Peyer's patch (tissue), 4 donors: ENCODE data around the gene XKRX.

Experiments
- POLR2A ChIP-seq, 2 donors: fragments of 450-650 bp; IDR thresholded peaks; one replicate each; pipeline ENCODE4 v1.5.1; 2017; ENCODE audit warnings: antibody characterized with exemption in 2 of 2, mild to moderate bottlenecking in 2 of 2, moderate library complexity in 2 of 2
- TF ChIP-seq, protein P1 (sequence below), 6 experiments: fragments of 450-650 bp in 4 of 6; fragments of 200-600 bp in 2 of 6; sonication (generic) in 1 of 6; IDR thresholded peaks; one replicate each; pipeline ENCODE4 v1.5.1; 2017 to 2019; ENCODE audit warnings: antibody characterized with exemption in 6 of 6, mild to moderate bottlenecking in 3 of 6, moderate library complexity in 1 of 6

- no peak for TF ChIP-seq POLR2A (IDR thresholded peaks at IDR 0.05)
- TF ChIP-seq, protein P1, sequence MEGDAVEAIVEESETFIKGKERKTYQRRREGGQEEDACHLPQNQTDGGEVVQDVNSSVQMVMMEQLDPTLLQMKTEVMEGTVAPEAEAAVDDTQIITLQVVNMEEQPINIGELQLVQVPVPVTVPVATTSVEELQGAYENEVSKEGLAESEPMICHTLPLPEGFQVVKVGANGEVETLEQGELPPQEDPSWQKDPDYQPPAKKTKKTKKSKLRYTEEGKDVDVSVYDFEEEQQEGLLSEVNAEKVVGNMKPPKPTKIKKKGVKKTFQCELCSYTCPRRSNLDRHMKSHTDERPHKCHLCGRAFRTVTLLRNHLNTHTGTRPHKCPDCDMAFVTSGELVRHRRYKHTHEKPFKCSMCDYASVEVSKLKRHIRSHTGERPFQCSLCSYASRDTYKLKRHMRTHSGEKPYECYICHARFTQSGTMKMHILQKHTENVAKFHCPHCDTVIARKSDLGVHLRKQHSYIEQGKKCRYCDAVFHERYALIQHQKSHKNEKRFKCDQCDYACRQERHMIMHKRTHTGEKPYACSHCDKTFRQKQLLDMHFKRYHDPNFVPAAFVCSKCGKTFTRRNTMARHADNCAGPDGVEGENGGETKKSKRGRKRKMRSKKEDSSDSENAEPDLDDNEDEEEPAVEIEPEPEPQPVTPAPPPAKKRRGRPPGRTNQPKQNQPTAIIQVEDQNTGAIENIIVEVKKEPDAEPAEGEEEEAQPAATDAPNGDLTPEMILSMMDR (IDR thresholded peaks at IDR 0.05), result no peak
Observed at GRCh38 chrX:100975212-100975611, 46.5 kb upstream of the XKRX start.
